GM18909 (cell line): ENCODE results near the gene EDDM13.
"Not testable (repeated sequence)": the region's sequence is repeated elsewhere in the genome, so short reads cannot be mapped to it uniquely, and the experiment has no call there.

Experiments
- ATAC-seq: cut with Tn5 transposase; IDR thresholded peaks from one replicate; pipeline ENCODE4 v1.9.1; 2021; ENCODE audit warnings: mild to moderate bottlenecking; ENCODE audit not compliant: unreplicated experiment, poor library complexity

EDDM13 gene

GRCh38 chr19:56294549-56294948 lies 22.0 kb downstream of the EDDM13 start:
- no peak for ATAC-seq

DNA sequence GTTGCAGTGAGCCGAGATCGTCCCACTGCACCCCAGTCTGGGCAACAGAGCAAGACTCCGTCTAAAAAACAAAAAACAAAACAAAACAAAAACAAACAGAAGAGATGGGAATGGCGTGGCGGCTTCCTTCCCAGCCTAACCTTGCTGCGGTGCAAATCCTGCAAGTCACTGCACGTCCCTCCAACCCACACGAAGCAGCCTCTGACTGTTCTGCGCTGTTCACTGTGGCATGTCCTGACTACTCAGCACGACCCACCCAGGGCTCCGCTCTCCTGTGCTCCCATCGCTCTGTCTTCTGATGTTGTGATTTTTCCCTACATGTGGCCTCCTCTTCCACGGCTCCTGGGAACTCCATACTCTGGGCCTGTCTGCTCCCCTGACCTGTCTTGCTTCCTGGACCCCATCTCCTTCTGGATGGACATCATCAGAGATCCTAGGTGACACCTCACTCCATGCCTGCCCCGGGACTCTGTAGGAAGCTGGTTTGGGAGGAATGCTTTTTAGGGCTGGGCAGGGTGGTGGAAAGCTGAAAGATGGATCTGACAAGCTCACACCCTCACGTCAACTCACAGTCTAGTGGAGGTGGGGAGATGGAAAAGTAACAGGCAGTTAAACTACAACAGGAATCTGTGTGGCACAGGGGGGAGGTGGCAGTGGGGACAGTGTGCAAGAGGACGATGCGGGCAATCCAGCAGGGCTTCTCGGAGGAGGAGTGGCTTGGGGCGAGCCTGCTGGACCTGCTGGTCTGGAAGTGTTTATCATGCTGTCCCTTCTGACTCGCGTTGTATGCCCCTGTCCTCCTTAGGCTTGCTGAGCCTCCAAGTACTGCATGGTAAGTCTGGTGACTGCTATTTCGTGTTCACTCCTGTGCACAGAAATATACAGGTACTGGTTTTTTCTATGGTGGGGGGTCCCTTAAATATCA lies 23.2 kb downstream of the EDDM13 start:
- no peak for ATAC-seq

DNA sequence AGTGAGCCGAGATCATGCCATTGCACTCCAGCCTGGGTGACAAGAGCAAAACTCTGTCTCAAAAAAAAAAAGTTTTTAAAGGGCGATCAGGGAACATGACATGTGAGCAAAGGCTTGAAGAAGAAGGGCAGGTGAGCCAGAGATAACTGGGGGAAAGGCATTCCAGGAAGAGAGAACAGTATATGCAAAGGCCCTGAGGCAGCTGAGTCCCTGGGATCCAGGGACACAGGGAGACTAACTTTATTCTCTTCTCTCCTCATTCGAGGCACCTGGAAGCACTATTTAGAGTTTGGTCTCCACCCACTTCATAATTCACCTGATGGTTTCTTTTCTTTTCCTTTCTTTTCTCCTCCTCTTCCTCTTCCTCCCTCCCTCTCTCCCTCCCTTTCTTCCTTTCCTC lies 24.5 kb downstream of the EDDM13 start:
- no peak for ATAC-seq

- no peak for ATAC-seq
These were observed 27.1 kb downstream of the EDDM13 start for GRCh38 chr19:56299688-56300087.

DNA sequence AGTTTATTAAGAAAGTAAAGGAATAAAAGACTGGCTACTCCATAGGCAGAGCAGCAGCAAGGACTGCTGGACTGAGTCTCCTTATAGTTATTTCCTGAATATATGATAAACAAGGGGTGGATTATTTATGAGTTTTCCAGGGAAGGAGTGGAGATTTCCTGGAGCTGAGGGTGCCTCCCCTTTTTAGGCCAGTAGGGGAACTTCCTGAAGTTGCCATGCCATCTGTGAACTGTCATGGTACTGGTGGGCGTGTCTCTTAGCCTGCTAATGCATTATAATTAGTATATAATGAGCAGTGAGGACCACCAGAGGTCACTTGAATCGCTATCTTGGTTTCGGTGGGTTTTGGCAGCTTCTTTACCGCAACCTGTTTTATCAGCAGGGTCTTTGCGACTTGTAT lies 28.6 kb downstream of the EDDM13 start:
- ATAC-seq, result no peak

- no peak for ATAC-seq
These were observed 29.5 kb downstream of the EDDM13 start for GRCh38 chr19:56301886-56302620.

- no peak for ATAC-seq
These were observed 31.7 kb downstream of the EDDM13 start for GRCh38 chr19:56304243-56304642.

DNA sequence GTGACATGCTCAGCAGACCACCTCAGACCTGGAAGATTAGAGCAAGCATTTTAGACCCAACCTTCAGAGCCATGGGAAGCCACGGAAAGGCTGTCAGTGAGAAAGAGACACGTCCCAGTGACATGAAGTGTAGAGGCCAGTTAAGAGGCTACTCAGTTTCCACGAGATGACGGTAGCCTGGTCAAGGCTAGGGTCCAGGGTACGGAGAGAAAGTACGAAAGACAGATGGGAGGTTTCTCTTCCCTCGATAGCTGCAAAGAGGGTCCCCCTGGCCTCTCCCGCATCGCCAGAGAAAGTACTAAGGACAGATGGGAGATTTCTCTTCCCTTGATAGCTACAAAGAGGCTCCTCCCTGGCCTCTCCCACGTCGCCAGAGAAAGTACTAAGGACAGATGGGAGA lies 33.5 kb downstream of the EDDM13 start:
- ATAC-seq, result no peak

DNA sequence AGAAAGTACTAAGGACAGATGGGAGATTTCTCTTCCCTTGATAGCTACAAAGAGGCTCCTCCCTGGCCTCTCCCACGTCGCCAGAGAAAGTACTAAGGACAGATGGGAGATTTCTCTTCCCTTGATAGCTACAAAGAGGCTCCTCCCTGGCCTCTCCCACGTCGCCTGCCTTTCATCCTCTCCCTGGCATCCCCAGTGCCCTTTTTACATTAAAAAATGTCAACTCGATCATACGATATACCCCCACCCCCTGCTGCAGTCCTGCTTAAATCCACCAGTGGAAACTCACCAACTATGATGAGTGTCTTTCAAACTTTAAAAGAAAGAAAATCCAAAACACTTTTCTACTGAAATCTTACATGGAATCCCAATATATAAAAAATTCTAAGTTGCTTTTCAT lies 34.5 kb downstream of the EDDM13 start:
- not testable (repeated sequence) for ATAC-seq

- ATAC-seq, result no peak
These were observed 36.2 kb downstream of the EDDM13 start for GRCh38 chr19:56308792-56309191.

GRCh38 chr19:56309511-56310185 lies 37.1 kb downstream of the EDDM13 start:
- peak; percentile 36 for ATAC-seq

DNA sequence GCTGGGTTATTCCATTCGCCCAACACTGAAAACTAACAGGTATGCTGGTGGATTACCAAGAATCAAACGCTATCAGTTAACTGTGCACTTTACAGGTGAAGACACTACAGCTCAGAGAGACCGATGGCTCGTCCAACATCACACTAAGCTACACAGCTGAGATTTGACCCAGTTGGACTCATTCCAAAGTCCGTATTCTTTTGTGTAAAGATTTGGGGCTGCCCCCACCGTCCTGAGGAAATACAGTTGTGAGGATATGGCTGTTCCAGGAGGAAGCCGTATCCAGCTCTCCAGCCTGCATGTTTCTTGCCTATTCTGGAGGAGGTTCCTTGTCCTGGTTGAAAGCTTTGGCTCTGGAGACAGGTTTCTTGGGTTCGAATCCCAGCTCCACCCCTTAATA lies 37.9 kb downstream of the EDDM13 start:
- no peak for ATAC-seq

GRCh38 chr19:56312342-56312741 lies 39.8 kb downstream of the EDDM13 start:
- no peak for ATAC-seq

GRCh38 chr19:56312787-56313657 lies 40.5 kb downstream of the EDDM13 start:
- no peak for ATAC-seq

DNA sequence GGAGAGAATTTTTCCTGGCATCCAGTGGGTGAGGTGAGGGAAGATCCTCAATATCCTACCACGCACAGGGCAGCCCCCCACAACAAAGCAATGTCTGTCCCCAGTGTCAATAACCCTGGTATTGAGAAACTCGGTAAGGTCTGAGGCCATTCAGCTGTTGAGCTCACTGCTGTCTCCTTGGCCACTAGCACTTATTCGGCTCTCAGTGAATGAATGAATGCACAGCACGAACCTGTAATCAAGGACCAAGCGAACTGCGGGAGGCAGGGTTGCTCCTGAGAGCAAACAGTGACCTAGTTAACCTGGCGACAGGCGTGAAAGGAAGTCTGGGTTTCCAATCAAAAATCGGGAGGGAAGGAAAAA lies 41.5 kb downstream of the EDDM13 start:
- peak; percentile 9 for ATAC-seq

GRCh38 chr19:56314381-56315076 lies 42.0 kb downstream of the EDDM13 start, which contains the start of gene ZSCAN5A:
Gene ZSCAN5A (minus strand): TSS chr19:56314839. CDS start chr19:56225046, 89,793 bp downstream.
- peak; percentile 74 for ATAC-seq

- ATAC-seq, result peak; percentile 84
These were observed 42.7 kb downstream of the EDDM13 start for GRCh38 chr19:56315077-56315828.

GRCh38 chr19:56316728-56317127 lies 44.2 kb downstream of the EDDM13 start:
- ATAC-seq, result no peak

DNA sequence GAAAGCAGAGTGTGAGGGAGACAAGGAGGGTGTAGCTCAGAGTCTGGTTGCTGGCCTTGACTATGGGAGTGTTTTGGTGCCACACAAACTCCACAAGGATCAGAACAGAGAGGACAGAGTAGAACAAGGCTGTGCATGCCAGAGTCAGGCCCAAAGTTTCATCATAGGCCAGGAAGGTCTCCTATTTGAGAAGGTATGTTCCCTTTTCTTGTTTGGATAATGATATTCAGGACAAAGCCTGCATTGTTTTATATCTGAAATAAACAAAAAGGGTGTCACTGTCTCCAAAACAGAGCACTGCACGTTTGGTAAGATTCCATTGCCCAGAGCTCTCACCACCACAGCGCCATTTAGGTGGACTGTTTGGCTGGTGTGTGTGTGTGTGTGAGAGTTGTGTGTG lies 45.2 kb downstream of the EDDM13 start:
- ATAC-seq, result no peak
